Liver (tissue), 9 donors: ENCODE data around the gene AMPH. TPM values are rescaled to one million over a fixed set of nuclear protein-coding genes. Genes with fewer than 3 reads are reported as not detected.

ENCODE experiments used
- DNase-seq: peaks from one replicate; pipeline ENCODE4 v3.0.0-alpha.2; 2017; ENCODE audit warnings: low spot score
- H3K27ac ChIP-seq, 2 donors: one replicate each; pipeline ENCODE4 v1.7.0; 2013; ENCODE audit warnings: inconsistent platforms in 2 of 2, low read length in 2 of 2, control low read depth in 1 of 2, low read depth in 1 of 2, mild to moderate bottlenecking in 1 of 2
- H3K27me3 ChIP-seq, 4 donors: one replicate each; pipeline versions ENCODE4 v1.6.1 to v1.7.0; 2013; ENCODE audit warnings: low read length in 3 of 4, inconsistent platforms in 1 of 4, mild to moderate bottlenecking in 1 of 4, moderate library complexity in 1 of 4; ENCODE audit not compliant: control insufficient read depth in 4 of 4, insufficient read depth in 4 of 4
- H3K36me3 ChIP-seq, 4 donors: one replicate each; pipeline versions ENCODE4 v1.6.1 to v1.7.0; 2013; ENCODE audit warnings: low read length in 3 of 4, mild to moderate bottlenecking in 3 of 4, low read depth in 1 of 4, moderate library complexity in 1 of 4; ENCODE audit not compliant: control insufficient read depth in 4 of 4, insufficient read depth in 3 of 4
- H3K4me1 ChIP-seq, 4 donors: one replicate each; pipeline versions ENCODE4 v1.6.1 to v1.7.0; 2013; ENCODE audit warnings: low read length in 3 of 4, mild to moderate bottlenecking in 3 of 4, moderate library complexity in 1 of 4; ENCODE audit not compliant: control insufficient read depth in 4 of 4, insufficient read depth in 4 of 4
- H3K4me3 ChIP-seq, 3 donors: one replicate each; pipeline versions ENCODE4 v1.6.1 to v1.7.0; 2013; ENCODE audit warnings: low read length in 3 of 3, control low read depth in 1 of 3, low read depth in 1 of 3, mild to moderate bottlenecking in 1 of 3
- H3K9ac ChIP-seq, 2 donors: one replicate each; pipeline ENCODE4 v1.7.0; 2013; ENCODE audit warnings: low read length in 2 of 2, mild to moderate bottlenecking in 2 of 2, moderate library complexity in 2 of 2, control low read depth in 1 of 2, low read depth in 1 of 2
- H3K9me3 ChIP-seq, 4 donors: one replicate each; pipeline versions ENCODE4 v1.6.1 to v1.7.0; 2013; ENCODE audit warnings: low read length in 3 of 4; ENCODE audit not compliant: control insufficient read depth in 4 of 4
- EGR1 ChIP-seq, 2 donors: IDR thresholded peaks; 2 replicates each; pipeline ENCODE4 v1.6.1; 2016 to 2018; ENCODE audit warnings: antibody characterized with exemption in 2 of 2, low read depth in 2 of 2
- FOXA1 ChIP-seq: IDR thresholded peaks from 2 replicates; pipeline ENCODE4 v1.6.1; 2016; ENCODE audit warnings: antibody characterized with exemption
- FOXA2 ChIP-seq: IDR thresholded peaks from 2 replicates; pipeline ENCODE4 v1.6.1; 2016; ENCODE audit warnings: antibody characterized with exemption
- GABPA ChIP-seq, 2 donors: IDR thresholded peaks in 1 of 2; conservative IDR thresholded peaks in 1 of 2; 2 replicates each; pipeline ENCODE4 v1.6.1; 2016; ENCODE audit warnings: antibody characterized with exemption in 2 of 2, mild to moderate bottlenecking in 1 of 2, moderate library complexity in 1 of 2
- HNF4A ChIP-seq, 2 donors: conservative IDR thresholded peaks; 2 replicates each; pipeline ENCODE4 v1.6.1; 2016; ENCODE audit warnings: antibody characterized with exemption in 2 of 2, mild to moderate bottlenecking in 2 of 2
- HNF4G ChIP-seq: IDR thresholded peaks from 2 replicates; pipeline ENCODE4 v1.6.1; 2016; ENCODE audit warnings: antibody characterized with exemption
- JUND ChIP-seq, 2 donors: IDR thresholded peaks; 2 replicates each; pipeline ENCODE4 v1.6.1; 2016; ENCODE audit warnings: antibody characterized with exemption in 2 of 2
- NR2F2 ChIP-seq: IDR thresholded peaks from 2 replicates; pipeline ENCODE4 v1.6.1; 2016; ENCODE audit warnings: antibody characterized with exemption
- RAD21 ChIP-seq, 2 donors: IDR thresholded peaks; 2 replicates each; pipeline ENCODE4 v1.6.1; 2016; ENCODE audit warnings: antibody characterized with exemption in 2 of 2, mild to moderate bottlenecking in 2 of 2
- RXRA ChIP-seq, 2 donors: IDR thresholded peaks; 2 replicates each; pipeline ENCODE4 v1.6.1; 2017 to 2018; ENCODE audit warnings: antibody characterized with exemption in 2 of 2, mild to moderate bottlenecking in 1 of 2
- SP1 ChIP-seq: IDR thresholded peaks from 2 replicates; pipeline ENCODE4 v1.6.1; 2018; ENCODE audit warnings: antibody characterized with exemption, mild to moderate bottlenecking
- TAF1 ChIP-seq: conservative IDR thresholded peaks from 2 replicates; pipeline ENCODE4 v1.6.1; 2016; ENCODE audit warnings: antibody characterized with exemption, mild to moderate bottlenecking
- YY1 ChIP-seq: IDR thresholded peaks from 2 replicates; pipeline ENCODE4 v1.6.1; 2016; ENCODE audit warnings: antibody characterized with exemption, mild to moderate bottlenecking
- WGBS: extraction: QIAGEN DNeasy Blood & Tissue Kit; methylation state at CpG from one replicate; pipeline ENCODE4 v1.1.7; 2013; 5-methylcytosine and 5-hydroxymethylcytosine counted together
- polyA plus RNA-seq, 2 donors: library from polyadenylated mRNA; stranded (reverse) in 1 of 2; unstranded in 1 of 2; fragments of 200-250 nt in 1 of 2; fragments of >200 nt in 1 of 2; fragmentation: Nextera tagmentation in 1 of 2; extraction: Ambion mirVana in 1 of 2; gene quantifications; one replicate each; pipeline versions ENCODE4 v1.2.1 to v1.2.3, GENCODE V29; 2013 to 2015
- total RNA-seq, 2 donors: library from RNA; depleted of rRNA; stranded (reverse); fragments of >200 nt; gene quantifications; one replicate each; pipeline ENCODE4 v1.2.3, GENCODE V29; 2014
- TF ChIP-seq, protein P1 (sequence below): IDR thresholded peaks from 2 replicates; pipeline ENCODE4 v1.6.1; 2016; ENCODE audit warnings: antibody characterized with exemption
- TF ChIP-seq, protein P2 (sequence below): IDR thresholded peaks from 2 replicates; pipeline ENCODE4 v1.6.1; 2016; ENCODE audit warnings: antibody characterized with exemption, mild to moderate bottlenecking
- TF ChIP-seq, protein P3 (sequence below): IDR thresholded peaks from 2 replicates; pipeline ENCODE4 v1.6.1; 2016; ENCODE audit warnings: antibody characterized with exemption
- TF ChIP-seq, protein P4 (sequence below): fragments of 150-350 bp; IDR thresholded peaks from 2 replicates; pipeline ENCODE4 v1.5.1; 2017; ENCODE audit warnings: improper control_type of control experiment, low read depth, low read length; ENCODE audit not compliant: missing input control
- TF ChIP-seq, protein P5 (sequence below): IDR thresholded peaks from 2 replicates; pipeline ENCODE4 v1.6.1; 2016; ENCODE audit warnings: antibody characterized with exemption
- donor health status: healthy.
- donor health status: healthy.
- donor health status: healthy.
- donor health status: healthy.
- donor health status: healthy.

Gene AMPH
- total and polyA plus RNA-seq, 4 donors, result 0.13 to 0.25 (median 0.20) TPM

DNA sequence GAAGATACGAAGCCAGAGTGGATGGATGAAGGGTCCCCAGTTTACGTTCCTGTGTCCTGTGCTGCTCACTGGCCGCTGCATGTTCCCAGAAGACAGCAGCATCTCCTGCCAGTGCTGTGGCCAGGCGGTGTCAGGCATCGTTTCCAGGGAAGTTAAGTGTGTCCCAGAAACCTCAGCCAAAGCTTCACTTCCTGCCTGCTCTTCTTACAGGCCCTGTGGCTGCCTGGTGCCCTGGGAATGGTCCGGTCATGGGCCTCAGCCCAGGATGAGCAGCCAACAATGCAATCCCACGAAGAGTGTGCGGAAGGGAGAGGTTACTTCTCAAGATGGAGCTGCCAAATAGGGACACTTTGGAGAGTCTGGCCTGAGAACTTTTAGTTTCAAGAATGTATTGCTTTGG is 258.0 kb downstream of the AMPH start:
- H3K9ac ChIP-seq, result no peak overlapping the region
- no peaks in the 10 kb centered on the region for H3K36me3 ChIP-seq
- peaks cover 0 to 3% (median 0%) of the 10 kb centered on the region in 4 donors for H3K4me1 ChIP-seq
- DNase-seq, result no peak
- no peaks in the 10 kb centered on the region for H3K27me3 ChIP-seq
- H3K27ac ChIP-seq, result no peak overlapping the region
- WGBS, result 87% methylated on average over 8 of the region's 8 CpGs
- no peaks in the 10 kb centered on the region for H3K9me3 ChIP-seq
- H3K4me3 ChIP-seq, result no peak overlapping the region
- no peak for TF ChIP-seq RAD21 (IDR thresholded peaks at IDR 0.05)
- TF ChIP-seq, protein P1, sequence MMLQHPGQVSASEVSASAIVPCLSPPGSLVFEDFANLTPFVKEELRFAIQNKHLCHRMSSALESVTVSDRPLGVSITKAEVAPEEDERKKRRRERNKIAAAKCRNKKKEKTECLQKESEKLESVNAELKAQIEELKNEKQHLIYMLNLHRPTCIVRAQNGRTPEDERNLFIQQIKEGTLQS, result no peak
- TF ChIP-seq TAF1, result no peak
- TF ChIP-seq FOXA1, result no peak
- TF ChIP-seq EGR1 (IDR thresholded peaks at IDR 0.05; ENCODE audit: low read depth in 2 of 2), result no peak
- TF ChIP-seq RXRA (IDR thresholded peaks at IDR 0.05), result no peak
- TF ChIP-seq, protein P2, sequence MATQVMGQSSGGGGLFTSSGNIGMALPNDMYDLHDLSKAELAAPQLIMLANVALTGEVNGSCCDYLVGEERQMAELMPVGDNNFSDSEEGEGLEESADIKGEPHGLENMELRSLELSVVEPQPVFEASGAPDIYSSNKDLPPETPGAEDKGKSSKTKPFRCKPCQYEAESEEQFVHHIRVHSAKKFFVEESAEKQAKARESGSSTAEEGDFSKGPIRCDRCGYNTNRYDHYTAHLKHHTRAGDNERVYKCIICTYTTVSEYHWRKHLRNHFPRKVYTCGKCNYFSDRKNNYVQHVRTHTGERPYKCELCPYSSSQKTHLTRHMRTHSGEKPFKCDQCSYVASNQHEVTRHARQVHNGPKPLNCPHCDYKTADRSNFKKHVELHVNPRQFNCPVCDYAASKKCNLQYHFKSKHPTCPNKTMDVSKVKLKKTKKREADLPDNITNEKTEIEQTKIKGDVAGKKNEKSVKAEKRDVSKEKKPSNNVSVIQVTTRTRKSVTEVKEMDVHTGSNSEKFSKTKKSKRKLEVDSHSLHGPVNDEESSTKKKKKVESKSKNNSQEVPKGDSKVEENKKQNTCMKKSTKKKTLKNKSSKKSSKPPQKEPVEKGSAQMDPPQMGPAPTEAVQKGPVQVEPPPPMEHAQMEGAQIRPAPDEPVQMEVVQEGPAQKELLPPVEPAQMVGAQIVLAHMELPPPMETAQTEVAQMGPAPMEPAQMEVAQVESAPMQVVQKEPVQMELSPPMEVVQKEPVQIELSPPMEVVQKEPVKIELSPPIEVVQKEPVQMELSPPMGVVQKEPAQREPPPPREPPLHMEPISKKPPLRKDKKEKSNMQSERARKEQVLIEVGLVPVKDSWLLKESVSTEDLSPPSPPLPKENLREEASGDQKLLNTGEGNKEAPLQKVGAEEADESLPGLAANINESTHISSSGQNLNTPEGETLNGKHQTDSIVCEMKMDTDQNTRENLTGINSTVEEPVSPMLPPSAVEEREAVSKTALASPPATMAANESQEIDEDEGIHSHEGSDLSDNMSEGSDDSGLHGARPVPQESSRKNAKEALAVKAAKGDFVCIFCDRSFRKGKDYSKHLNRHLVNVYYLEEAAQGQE, result no peak
- TF ChIP-seq, protein P3, sequence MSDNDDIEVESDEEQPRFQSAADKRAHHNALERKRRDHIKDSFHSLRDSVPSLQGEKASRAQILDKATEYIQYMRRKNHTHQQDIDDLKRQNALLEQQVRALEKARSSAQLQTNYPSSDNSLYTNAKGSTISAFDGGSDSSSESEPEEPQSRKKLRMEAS, result no peak
- no peak for TF ChIP-seq HNF4G
- TF ChIP-seq, protein P4, sequence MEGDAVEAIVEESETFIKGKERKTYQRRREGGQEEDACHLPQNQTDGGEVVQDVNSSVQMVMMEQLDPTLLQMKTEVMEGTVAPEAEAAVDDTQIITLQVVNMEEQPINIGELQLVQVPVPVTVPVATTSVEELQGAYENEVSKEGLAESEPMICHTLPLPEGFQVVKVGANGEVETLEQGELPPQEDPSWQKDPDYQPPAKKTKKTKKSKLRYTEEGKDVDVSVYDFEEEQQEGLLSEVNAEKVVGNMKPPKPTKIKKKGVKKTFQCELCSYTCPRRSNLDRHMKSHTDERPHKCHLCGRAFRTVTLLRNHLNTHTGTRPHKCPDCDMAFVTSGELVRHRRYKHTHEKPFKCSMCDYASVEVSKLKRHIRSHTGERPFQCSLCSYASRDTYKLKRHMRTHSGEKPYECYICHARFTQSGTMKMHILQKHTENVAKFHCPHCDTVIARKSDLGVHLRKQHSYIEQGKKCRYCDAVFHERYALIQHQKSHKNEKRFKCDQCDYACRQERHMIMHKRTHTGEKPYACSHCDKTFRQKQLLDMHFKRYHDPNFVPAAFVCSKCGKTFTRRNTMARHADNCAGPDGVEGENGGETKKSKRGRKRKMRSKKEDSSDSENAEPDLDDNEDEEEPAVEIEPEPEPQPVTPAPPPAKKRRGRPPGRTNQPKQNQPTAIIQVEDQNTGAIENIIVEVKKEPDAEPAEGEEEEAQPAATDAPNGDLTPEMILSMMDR, result no peak
- no peak for TF ChIP-seq YY1
- TF ChIP-seq, protein P5, sequence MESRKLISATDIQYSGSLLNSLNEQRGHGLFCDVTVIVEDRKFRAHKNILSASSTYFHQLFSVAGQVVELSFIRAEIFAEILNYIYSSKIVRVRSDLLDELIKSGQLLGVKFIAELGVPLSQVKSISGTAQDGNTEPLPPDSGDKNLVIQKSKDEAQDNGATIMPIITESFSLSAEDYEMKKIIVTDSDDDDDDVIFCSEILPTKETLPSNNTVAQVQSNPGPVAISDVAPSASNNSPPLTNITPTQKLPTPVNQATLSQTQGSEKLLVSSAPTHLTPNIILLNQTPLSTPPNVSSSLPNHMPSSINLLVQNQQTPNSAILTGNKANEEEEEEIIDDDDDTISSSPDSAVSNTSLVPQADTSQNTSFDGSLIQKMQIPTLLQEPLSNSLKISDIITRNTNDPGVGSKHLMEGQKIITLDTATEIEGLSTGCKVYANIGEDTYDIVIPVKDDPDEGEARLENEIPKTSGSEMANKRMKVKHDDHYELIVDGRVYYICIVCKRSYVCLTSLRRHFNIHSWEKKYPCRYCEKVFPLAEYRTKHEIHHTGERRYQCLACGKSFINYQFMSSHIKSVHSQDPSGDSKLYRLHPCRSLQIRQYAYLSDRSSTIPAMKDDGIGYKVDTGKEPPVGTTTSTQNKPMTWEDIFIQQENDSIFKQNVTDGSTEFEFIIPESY, result no peak
- no peak for TF ChIP-seq JUND (IDR thresholded peaks at IDR 0.05)
- TF ChIP-seq SP1, result no peak
- TF ChIP-seq NR2F2, result no peak
- TF ChIP-seq FOXA2, result no peak
- no peak for TF ChIP-seq HNF4A (conservative IDR thresholded peaks at IDR 0.05)
- no peak for TF ChIP-seq GABPA (IDR thresholded peaks at IDR 0.05 in 1 of 2, conservative IDR thresholded peaks at IDR 0.05 in 1 of 2)
